ENCODE data around the gene IL1R1. TPM values are rescaled to one million over a fixed set of nuclear protein-coding genes. Genes with fewer than 3 reads are reported as not detected.

The IL1R1 gene
- total RNA-seq, 1 donor from 2014 or later: 22.6 TPM

GRCh38 chr2:102154946-102155702 is 12.6 kb downstream of the IL1R1 start:
- Histone ChIP-seq H3K4me1 (peaks cover 24% of the 10 kb centered on the region), H3K27me3 (ENCODE audit: low read depth) (no peaks in the 10 kb centered on the region), H3K27ac (replicated peaks) (peak overlapping the region; percentile 57), H3K4me3 (no peak overlapping the region), H3K9me3 (replicated peaks) (no peaks in the 10 kb centered on the region), H3K36me3 (peaks cover 38% of the 10 kb centered on the region)
- intact Hi-C loops (cut with micrococcal nuclease): no loop called here
- TF ChIP-seq, protein P1, sequence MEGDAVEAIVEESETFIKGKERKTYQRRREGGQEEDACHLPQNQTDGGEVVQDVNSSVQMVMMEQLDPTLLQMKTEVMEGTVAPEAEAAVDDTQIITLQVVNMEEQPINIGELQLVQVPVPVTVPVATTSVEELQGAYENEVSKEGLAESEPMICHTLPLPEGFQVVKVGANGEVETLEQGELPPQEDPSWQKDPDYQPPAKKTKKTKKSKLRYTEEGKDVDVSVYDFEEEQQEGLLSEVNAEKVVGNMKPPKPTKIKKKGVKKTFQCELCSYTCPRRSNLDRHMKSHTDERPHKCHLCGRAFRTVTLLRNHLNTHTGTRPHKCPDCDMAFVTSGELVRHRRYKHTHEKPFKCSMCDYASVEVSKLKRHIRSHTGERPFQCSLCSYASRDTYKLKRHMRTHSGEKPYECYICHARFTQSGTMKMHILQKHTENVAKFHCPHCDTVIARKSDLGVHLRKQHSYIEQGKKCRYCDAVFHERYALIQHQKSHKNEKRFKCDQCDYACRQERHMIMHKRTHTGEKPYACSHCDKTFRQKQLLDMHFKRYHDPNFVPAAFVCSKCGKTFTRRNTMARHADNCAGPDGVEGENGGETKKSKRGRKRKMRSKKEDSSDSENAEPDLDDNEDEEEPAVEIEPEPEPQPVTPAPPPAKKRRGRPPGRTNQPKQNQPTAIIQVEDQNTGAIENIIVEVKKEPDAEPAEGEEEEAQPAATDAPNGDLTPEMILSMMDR (IDR thresholded peaks at IDR 0.05; ENCODE audit: borderline replicate concordance): no peak
- DNase-seq: no peak

GRCh38 chr2:102155703-102156515 is 13.4 kb downstream of the IL1R1 start:
- Histone ChIP-seq H3K27ac (replicated peaks) (peak overlapping the region; percentile 57), H3K4me3 (no peak overlapping the region), H3K36me3 (peaks cover 44% of the 10 kb centered on the region), H3K9me3 (replicated peaks) (no peaks in the 10 kb centered on the region), H3K4me1 (peaks cover 16% of the 10 kb centered on the region), H3K27me3 (ENCODE audit: low read depth) (no peaks in the 10 kb centered on the region)
- TF ChIP-seq, protein P1 (IDR thresholded peaks at IDR 0.05; ENCODE audit: borderline replicate concordance): no peak
- intact Hi-C loops (cut with micrococcal nuclease): no loop called here
- no peak for DNase-seq

DNA sequence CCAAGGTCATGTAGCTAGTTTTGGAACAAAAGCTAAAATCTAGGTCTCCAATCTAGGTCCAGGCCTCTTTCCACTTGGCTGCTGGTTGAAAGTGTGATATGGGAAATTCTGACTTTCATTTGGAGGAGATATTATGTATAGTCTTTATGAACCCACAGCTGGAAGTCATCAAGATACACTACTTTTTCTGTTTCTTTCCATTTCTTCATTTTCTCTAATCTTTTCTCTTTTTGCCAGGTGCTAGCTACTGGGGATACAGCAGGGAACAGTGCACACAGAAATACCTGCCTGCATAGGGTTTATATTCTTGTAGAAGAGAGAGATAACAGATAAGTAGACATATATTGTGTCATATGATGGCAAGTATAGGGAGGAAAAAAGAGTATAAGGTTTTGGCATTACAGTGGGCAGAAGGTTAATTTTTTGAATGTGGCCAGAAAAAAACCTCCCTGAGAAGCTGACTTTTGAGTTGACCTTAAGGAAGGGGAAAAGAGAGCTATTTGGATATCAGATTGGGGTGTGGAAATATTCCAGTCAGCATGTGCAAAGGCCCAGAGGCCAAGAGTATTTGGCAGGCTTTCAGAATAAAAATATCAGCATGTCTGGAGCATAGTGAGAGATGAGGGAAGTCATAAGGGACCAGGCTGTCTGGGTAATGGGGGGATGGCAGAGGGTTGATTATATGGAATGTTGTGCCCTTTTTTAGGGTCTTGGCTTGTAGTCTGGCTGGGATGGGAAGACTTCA is 15.6 kb downstream of the IL1R1 start:
- Histone ChIP-seq H3K27me3 (ENCODE audit: low read depth) (no peaks in the 10 kb centered on the region), H3K9me3 (replicated peaks) (no peaks in the 10 kb centered on the region), H3K27ac (replicated peaks) (no peak overlapping the region), H3K4me3 (no peak overlapping the region), H3K4me1 (peaks cover 7% of the 10 kb centered on the region), H3K36me3 (peaks cover 44% of the 10 kb centered on the region)
- no peak for DNase-seq
- intact Hi-C loops (cut with micrococcal nuclease): no loop called here
- TF ChIP-seq, protein P1 (IDR thresholded peaks at IDR 0.05; ENCODE audit: borderline replicate concordance): no peak

- Histone ChIP-seq H3K27ac (replicated peaks) (no peak overlapping the region), H3K27me3 (ENCODE audit: low read depth) (no peaks in the 10 kb centered on the region), H3K9me3 (replicated peaks) (no peaks in the 10 kb centered on the region), H3K4me1 (peaks cover 7% of the 10 kb centered on the region), H3K36me3 (peaks cover 38% of the 10 kb centered on the region), H3K4me3 (no peak overlapping the region)
- no peak for DNase-seq
- intact Hi-C loops (cut with micrococcal nuclease): no loop called here
- TF ChIP-seq, protein P1 (IDR thresholded peaks at IDR 0.05; ENCODE audit: borderline replicate concordance): no peak
Observed at GRCh38 chr2:102159295-102159694, 16.7 kb downstream of the IL1R1 start.

DNA sequence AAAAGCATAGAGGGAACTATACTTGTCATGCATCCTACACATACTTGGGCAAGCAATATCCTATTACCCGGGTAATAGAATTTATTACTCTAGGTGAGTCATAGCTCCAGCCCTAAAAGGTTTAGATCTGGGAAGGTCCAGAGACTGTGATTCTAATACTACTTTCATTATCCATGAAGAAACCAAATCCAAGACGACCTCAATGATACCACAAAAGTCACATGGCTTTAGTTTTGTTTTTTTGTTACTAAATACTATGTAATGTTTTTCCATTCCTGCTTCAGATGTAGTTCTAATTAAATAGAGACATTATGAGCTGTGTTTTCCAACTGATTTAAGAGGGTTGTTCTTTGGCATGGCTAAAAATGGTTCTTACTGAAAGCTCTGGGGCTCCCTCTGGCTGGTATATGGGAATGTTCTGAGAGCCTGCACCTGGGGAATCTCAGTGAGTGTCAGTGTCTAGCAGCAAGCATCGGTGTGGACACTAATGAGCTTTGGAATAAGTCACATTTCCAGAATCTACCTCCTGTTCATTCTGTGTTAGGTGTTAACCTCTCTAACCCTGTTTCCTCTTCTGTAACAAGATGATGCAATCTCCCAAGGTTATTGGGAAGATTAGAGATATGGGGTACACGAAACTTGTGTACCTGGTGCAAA is 23.8 kb downstream of the IL1R1 start:
- Histone ChIP-seq H3K4me3 (no peak overlapping the region), H3K27me3 (ENCODE audit: low read depth) (no peaks in the 10 kb centered on the region), H3K27ac (replicated peaks) (no peak overlapping the region), H3K4me1 (peaks cover 10% of the 10 kb centered on the region), H3K36me3 (peaks cover 33% of the 10 kb centered on the region), H3K9me3 (replicated peaks) (no peaks in the 10 kb centered on the region)
- intact Hi-C loops (cut with micrococcal nuclease): loop anchor here (5.0 kb wide), 1 partner anchor 144 kb away; no protein-coding TSS in a partner anchor
- TF ChIP-seq, protein P1 (IDR thresholded peaks at IDR 0.05; ENCODE audit: borderline replicate concordance): peak; percentile 81
- DNase-seq: no peak
